ENCODE results near the gene WDR1. TPM values are rescaled to one million over a fixed set of nuclear protein-coding genes. Genes with fewer than 3 reads are reported as not detected.

WDR1 gene
- total RNA-seq, 1 experiment from 2014 or later: 223 TPM

DNA sequence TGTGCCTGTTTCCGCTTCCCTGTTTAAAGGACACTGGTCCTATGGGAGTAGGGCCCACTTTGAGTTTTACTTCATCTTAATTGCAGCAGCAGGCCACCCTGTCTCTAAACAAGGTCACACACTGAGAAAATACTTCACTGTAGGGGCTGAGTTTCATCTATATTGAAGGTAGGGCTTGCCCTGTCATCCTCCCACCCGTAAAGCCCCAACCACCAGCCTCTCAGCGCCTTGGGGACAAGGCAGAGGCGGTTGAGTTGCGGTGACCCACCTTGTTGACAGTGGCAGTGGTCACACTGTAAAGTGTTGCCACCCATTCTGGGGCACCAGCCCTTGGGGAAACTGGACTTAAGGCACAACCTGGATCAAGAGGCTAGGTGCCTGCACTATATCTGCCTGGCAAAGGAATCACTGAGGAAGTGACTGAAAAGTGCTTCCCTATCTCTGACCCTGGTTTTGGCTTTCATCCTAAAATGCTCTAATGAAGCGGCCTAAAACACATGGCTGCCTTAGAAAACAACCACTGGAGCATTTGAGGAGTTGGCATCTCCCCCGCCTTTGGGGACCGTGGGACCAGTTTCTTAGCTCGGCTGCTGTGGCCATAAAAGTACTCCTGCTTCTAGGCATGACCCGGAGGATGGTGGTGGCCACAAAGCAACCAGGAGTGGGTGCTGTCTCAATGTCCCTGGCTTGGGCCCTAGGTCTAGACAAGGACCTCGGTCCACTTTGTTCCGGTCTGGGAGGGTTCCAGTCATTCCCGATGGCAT, 7.8 kb upstream of the WDR1 start:
- ATAC-seq: no peak
- no peaks in the 10 kb centered on the region for H4K20me1 ChIP-seq (ENCODE audit: insufficient read depth)
- no peaks in the 10 kb centered on the region for H3K9me3 ChIP-seq (ENCODE audit: control insufficient read depth in 1 of 2, insufficient read depth in 1 of 2, low read depth in 1 of 2, low read length in 2 of 2)
- CTCF ChIA-PET: no interaction called here
- H3K27me3 ChIP-seq (ENCODE audit: insufficient read depth, low read length): no peaks in the 10 kb centered on the region
- no peak for DNase-seq (ENCODE audit: low read depth, low spot score)
- H3K4me1 ChIP-seq (ENCODE audit: control insufficient read depth in 1 of 2, insufficient read depth in 2 of 2, low read length in 2 of 2): peaks cover 3 to 12% of the 10 kb centered on the region in 2 experiments; a peak in 2 of 4 replicates
- no peak for TF ChIP-seq TCF7L2 (IDR thresholded peaks at IDR 0.05; ENCODE audit: borderline replicate concordance, extremely low read depth, insufficient read depth, insufficient read length)
- TF ChIP-seq EZH2phosphoT487 (IDR thresholded peaks at IDR 0.05; ENCODE audit: borderline replicate concordance): no peak
- no peak for TF ChIP-seq JUND (IDR thresholded peaks at IDR 0.05)
- TF ChIP-seq CBX3 (IDR thresholded peaks at IDR 0.05; ENCODE audit: low read depth): no peak
- no peak for TF ChIP-seq SIN3A (IDR thresholded peaks at IDR 0.05; ENCODE audit: low read depth)
- no peak for TF ChIP-seq CTCF (IDR thresholded peaks at IDR 0.05 in 2 of 3, conservative IDR thresholded peaks at IDR 0.05 in 1 of 3; ENCODE audit: borderline replicate concordance in 1 of 3, insufficient read depth in 1 of 3, low read depth in 2 of 3, low read length in 2 of 3)
- no peak overlapping the region for H3K27ac ChIP-seq (ENCODE audit: low read depth, low read length)
- H3K79me2 ChIP-seq (ENCODE audit: insufficient read depth, low read length): no peaks in the 10 kb centered on the region
- no peaks in the 10 kb centered on the region for H3K9me2 ChIP-seq (ENCODE audit: insufficient read depth)
- RAD21 ChIA-PET (ENCODE audit: low non-redundant PET in 1 of 2, low total read pairs in 2 of 2, uncharacterized antibody in 2 of 2, unreplicated experiment in 2 of 2): no interaction called here
- no peak overlapping the region for H3K4me3 ChIP-seq (replicated peaks in 1 of 2; ENCODE audit: low read depth in 1 of 2, low read length in 2 of 2)
- no peak overlapping the region for H3K4me2 ChIP-seq (ENCODE audit: low read length)
- POLR2A ChIA-PET: no interaction called here
- H2AFZ ChIP-seq (ENCODE audit: low read depth, low read length, poor library complexity, severe bottlenecking): no peak overlapping the region
- no TSS peak for BruUV-seq (replicated peaks)
- no peaks in the 10 kb centered on the region for H3K36me3 ChIP-seq (ENCODE audit: control insufficient read depth in 1 of 2, insufficient read depth in 2 of 2, low read length in 2 of 2)
- H3K9ac ChIP-seq (ENCODE audit: low read length): no peak overlapping the region
- intact Hi-C loops (cut with micrococcal nuclease): no loop called here
